IPS-15b (cell line): ENCODE measurements around the gene NME8.

ENCODE experiments used
- H3K27me3 ChIP-seq: one replicate; pipeline ENCODE4 v1.6.1; 2013; ENCODE audit warnings: low read length; ENCODE audit not compliant: control insufficient read depth, insufficient read depth
- H3K36me3 ChIP-seq: one replicate; pipeline ENCODE4 v1.6.1; 2013; ENCODE audit warnings: low read length; ENCODE audit not compliant: control insufficient read depth, insufficient read depth
- H3K4me1 ChIP-seq: one replicate; pipeline ENCODE4 v1.6.1; 2013; ENCODE audit warnings: mild to moderate bottlenecking, low read length; ENCODE audit not compliant: control insufficient read depth, insufficient read depth
- H3K4me3 ChIP-seq: one replicate; pipeline ENCODE4 v1.5.1; 2013; ENCODE audit warnings: low read depth, low read length
- H3K9ac ChIP-seq: one replicate; pipeline ENCODE4 v1.6.1; 2013; ENCODE audit warnings: low read depth, mild to moderate bottlenecking, low read length
- H3K9me3 ChIP-seq: one replicate; pipeline ENCODE4 v1.6.1; 2013; ENCODE audit warnings: mild to moderate bottlenecking, low read length; ENCODE audit not compliant: control insufficient read depth, insufficient read depth

The NME8 gene

GRCh38 chr7:37947138-37947940, 98.9 kb downstream of the NME8 start:
- H3K36me3 ChIP-seq = no peaks in the 10 kb centered on the region

GRCh38 chr7:37947941-37948210, 99.5 kb downstream of the NME8 start:
- H3K36me3 ChIP-seq = no peaks in the 10 kb centered on the region
- no peak overlapping the region for H3K4me3 ChIP-seq
- no peaks in the 10 kb centered on the region for H3K27me3 ChIP-seq
- peaks cover 2% of the 10 kb centered on the region for H3K4me1 ChIP-seq
- no peak overlapping the region for H3K9ac ChIP-seq
- H3K9me3 ChIP-seq = no peaks in the 10 kb centered on the region

More at GRCh38 chr7:37947138-37947940, 98.9 kb downstream of the NME8 start:
- Histone ChIP-seq H3K9ac (no peak overlapping the region), H3K27me3 (no peaks in the 10 kb centered on the region), H3K4me1 (peaks cover 5% of the 10 kb centered on the region), H3K9me3 (no peaks in the 10 kb centered on the region), H3K4me3 (no peak overlapping the region)
